Measurements from ENCODE around the gene EIF4E1B. TPM values are rescaled to one million over a fixed set of nuclear protein-coding genes. Genes with fewer than 3 reads are reported as not detected.

Gene EIF4E1B
- total RNA-seq, 4 donors from 2014 or later, result not detected

DNA sequence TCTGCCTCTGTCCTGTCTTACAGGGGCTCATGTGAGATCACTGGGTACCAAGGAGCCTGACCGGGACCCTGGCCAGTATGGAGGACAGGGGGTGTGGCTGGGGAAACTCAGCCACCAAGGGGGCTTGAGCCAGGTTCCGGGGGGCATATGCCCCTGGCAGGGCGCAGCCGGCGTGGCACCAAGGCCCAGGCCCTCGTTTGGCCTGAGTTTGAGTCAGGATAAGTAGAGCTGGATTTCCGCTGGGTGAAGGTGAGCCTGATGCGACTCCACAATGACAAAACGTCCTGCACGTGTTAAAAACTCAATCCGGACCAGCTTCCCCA lies 16.2 kb downstream of the EIF4E1B start:
- TF ChIP-seq EP300 (IDR thresholded peaks at IDR 0.05), result no peak
- Histone ChIP-seq H3K9me3 (no peaks in the 10 kb centered on the region), H3K4me3 (peak overlapping the region; percentile 6 to 87 (median 70)), H3K27ac (peak overlapping the region; percentile 54 to 89 (median 67)), H3K36me3 (no peaks in the 10 kb centered on the region), H3K27me3 (no peaks in the 10 kb centered on the region), H3K4me1 (peaks cover 0 to 45% (median 15%) of the 10 kb centered on the region in 4 donors)
- 31 to 41% methylated on average over 9 to 10 of the region's 11 CpGs for WGBS, 2 donors
- DNase-seq (ENCODE audit: low spot score in 2 of 2), result no peak

DNA sequence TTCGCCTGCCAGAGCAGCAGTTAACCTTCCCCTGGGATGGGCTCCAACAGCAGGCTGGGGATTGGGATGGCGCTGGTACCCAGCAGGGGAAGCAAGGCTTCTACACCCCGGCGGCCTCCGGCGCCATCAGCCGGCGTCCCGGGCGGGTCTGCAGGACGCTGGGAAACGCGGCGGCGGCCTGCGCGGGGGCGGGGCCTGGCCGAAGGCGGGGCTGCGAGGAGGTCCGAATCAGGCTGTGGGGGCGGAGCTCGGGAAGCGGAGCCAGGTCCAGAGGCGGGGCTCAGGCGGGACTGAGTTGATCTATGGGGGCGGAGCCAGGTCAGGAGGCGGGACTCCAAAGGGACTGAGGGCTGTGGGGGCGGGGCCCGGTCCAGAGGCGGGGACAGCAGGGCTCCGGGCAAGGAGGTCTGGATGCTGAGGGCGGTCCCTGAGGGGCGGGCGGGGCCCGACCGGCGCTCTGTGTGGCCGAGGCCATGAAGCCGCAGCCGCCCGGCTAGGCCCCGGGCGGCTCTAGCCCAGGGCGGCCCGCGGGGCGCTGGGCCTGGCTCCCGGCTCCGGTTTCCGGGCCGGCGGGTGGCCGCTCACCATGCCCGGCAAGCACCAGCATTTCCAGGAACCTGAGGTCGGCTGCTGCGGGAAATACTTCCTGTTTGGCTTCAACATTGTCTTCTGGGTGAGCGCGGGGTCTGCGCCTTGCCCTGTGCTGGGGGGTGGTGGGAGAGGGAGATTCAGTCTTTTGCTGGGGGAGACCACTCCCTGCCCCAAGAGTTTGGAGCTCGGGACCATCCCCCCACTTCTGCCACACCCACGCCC lies 16.8 kb downstream of the EIF4E1B start, which contains the start of gene TSPAN17:
TSS of gene TSPAN17 (plus strand) at position 455 of the 813 bp plus-strand sequence. CDS start at position 587, 132 bp downstream.
- H3K36me3 ChIP-seq, result no peaks in the 10 kb centered on the region
- TF ChIP-seq POLR2A (IDR thresholded peaks at IDR 0.05) (peak; percentile 55 to 61), EP300 (IDR thresholded peaks at IDR 0.05) (peak in 1 of 2 donors; percentile 20)
- TF ChIP-seq, protein P1, sequence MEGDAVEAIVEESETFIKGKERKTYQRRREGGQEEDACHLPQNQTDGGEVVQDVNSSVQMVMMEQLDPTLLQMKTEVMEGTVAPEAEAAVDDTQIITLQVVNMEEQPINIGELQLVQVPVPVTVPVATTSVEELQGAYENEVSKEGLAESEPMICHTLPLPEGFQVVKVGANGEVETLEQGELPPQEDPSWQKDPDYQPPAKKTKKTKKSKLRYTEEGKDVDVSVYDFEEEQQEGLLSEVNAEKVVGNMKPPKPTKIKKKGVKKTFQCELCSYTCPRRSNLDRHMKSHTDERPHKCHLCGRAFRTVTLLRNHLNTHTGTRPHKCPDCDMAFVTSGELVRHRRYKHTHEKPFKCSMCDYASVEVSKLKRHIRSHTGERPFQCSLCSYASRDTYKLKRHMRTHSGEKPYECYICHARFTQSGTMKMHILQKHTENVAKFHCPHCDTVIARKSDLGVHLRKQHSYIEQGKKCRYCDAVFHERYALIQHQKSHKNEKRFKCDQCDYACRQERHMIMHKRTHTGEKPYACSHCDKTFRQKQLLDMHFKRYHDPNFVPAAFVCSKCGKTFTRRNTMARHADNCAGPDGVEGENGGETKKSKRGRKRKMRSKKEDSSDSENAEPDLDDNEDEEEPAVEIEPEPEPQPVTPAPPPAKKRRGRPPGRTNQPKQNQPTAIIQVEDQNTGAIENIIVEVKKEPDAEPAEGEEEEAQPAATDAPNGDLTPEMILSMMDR (IDR thresholded peaks at IDR 0.05), result peak in 3 of 5 experiments; percentile 26 to 55 (median 52)
- 0% methylated on average over 7 to 35 of the region's 63 CpGs for WGBS, 2 donors
- H3K4me1 ChIP-seq, result peaks cover 0 to 46% (median 15%) of the 10 kb centered on the region in 4 donors
- H3K4me3 ChIP-seq, result peak within 1 kb of the TSS; percentile 69 to 87 (median 70)
- peak; percentile 100 for DNase-seq (ENCODE audit: low spot score in 2 of 2)
- peak within 1 kb of the TSS; percentile 54 to 89 (median 82) for H3K27ac ChIP-seq
- H3K27me3 ChIP-seq, result no peaks in the 10 kb centered on the region
- no peaks in the 10 kb centered on the region for H3K9me3 ChIP-seq

DNA sequence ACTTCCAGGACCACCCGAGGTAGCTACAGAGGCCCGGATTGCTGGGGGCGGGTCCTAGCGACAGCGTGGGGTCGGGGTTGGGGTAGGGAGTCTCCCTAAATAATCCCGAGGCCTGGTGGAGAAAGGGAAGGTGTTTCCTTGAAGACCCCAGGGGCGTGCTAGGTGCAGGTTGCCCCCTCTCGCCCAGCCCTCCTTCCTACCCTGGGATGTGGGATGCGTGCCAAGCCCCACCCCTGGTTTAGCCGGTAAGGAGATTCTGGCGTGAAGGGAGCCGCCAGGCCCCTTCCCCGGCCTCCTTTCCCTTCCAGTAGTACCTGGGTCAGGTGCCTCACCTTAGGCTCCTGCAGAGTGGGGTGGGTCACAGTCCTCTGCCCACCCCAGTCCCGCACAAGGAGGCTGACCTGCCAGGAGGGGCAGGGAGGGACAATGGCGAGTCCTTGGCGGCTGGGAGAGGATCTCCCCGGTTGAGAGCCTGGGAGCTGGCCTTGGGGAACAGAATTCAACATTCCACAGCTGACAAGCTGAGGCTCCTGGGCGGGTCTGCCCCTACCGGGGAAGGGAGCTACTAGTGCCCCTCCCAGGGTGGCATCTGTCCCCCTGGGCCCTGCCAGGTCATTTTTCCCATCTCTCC lies 17.5 kb downstream of the EIF4E1B start:
- peak overlapping the region; percentile 69 to 87 (median 70) for H3K4me3 ChIP-seq
- peaks cover 0 to 4% (median 0%) of the 10 kb centered on the region in 3 donors for H3K36me3 ChIP-seq
- H3K27ac ChIP-seq, result peak overlapping the region; percentile 16 to 89 (median 82)
- DNase-seq (ENCODE audit: low spot score in 2 of 2), result peak; percentile 26 to 33
- peaks cover 0 to 46% (median 15%) of the 10 kb centered on the region in 4 donors for H3K4me1 ChIP-seq
- TF ChIP-seq, protein P1 (IDR thresholded peaks at IDR 0.05), result no peak
- TF ChIP-seq POLR2A (IDR thresholded peaks at IDR 0.05) (no peak), EP300 (IDR thresholded peaks at IDR 0.05) (peak in 1 of 2 donors; percentile 5)
- 1% methylated on average over 12 to 13 of the region's 20 CpGs for WGBS, 2 donors
- no peaks in the 10 kb centered on the region for H3K27me3 ChIP-seq
- no peaks in the 10 kb centered on the region for H3K9me3 ChIP-seq

DNA sequence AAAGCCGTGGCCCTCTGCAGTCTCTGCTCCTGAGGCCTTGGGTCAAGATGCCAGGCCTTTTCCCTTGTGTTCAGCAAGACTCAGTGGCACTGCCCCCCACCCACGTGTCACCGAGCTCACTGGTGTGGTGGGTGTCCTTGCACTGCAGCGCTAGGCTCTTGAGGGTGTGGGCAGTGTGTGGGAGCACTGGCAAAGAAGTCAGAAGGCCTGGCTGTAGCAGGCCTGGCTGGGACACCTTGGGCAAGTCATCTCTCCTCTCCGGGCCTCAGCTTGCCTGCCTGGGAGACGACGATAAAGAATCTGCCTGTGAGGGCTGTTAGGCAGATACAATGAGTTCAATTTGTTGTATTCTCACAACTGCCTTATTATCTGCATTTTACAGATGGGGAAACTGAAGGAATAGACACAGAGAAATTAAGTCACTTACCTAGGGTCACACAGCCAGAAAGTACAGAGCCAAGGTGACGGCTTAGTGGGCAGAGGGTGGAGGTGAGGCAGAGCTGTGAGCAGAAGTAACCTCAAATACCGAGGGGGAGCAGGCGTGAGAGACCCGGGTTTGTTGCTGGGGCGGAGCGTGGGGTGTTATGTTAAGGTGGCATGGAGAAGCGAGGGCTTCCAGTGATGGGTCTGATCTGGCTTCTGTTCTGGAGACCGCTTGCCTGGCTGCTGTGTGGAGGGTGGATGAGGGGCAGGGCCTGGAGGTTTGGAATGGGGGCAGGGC lies 18.2 kb downstream of the EIF4E1B start:
- H3K4me3 ChIP-seq, result peak overlapping the region; percentile 69 to 87 (median 70)
- no peak for DNase-seq (ENCODE audit: low spot score in 2 of 2)
- H3K9me3 ChIP-seq, result no peaks in the 10 kb centered on the region
- peak in 1 of 2 donors; percentile 3 for TF ChIP-seq EP300 (IDR thresholded peaks at IDR 0.05)
- no peak for TF ChIP-seq POLR2A (IDR thresholded peaks at IDR 0.05)
- peaks cover 0 to 11% (median 0%) of the 10 kb centered on the region in 3 donors for H3K36me3 ChIP-seq
- H3K27ac ChIP-seq, result peak overlapping the region in 3 of 4 donors; percentile 81 to 89 (median 83)
- H3K4me1 ChIP-seq, result peaks cover 0 to 46% (median 15%) of the 10 kb centered on the region in 4 donors
- H3K27me3 ChIP-seq, result no peaks in the 10 kb centered on the region
- WGBS, 2 donors, result 56 to 60% methylated on average over 15 of the region's 15 CpGs

DNA sequence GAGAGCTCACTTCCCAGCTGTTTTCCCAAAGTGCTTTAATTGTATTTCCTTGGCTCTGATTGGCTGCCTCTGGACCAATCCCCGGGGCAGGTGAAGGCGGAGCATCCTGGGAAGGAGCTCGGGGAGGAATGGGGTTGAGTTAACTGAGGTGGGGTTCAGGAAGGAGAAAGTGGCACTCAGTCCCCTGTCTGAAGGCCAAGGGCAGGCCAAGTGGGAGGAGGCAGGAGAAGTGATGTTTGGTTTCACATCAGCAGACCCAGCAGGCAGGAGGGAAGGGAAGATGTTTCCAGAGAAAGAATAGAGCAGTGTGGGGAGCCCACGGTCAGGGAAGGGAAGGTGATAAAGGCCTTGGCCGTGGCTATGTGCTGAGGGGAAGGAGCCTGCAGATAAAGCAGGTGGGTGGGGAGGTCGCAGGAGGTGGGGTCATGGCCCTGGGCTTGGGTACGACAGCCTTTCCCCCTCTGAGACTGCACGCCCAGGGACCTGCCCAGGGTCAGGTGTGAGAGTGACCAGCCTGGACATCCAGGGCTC lies 19.9 kb downstream of the EIF4E1B start:
- WGBS, 2 donors, result 57 to 63% methylated on average over 8 of the region's 8 CpGs
- peaks cover 0 to 29% (median 0%) of the 10 kb centered on the region in 3 donors for H3K36me3 ChIP-seq
- DNase-seq (ENCODE audit: low spot score in 2 of 2), result no peak
- TF ChIP-seq POLR2A (IDR thresholded peaks at IDR 0.05) (no peak), EP300 (IDR thresholded peaks at IDR 0.05) (no peak)
- TF ChIP-seq, protein P1 (IDR thresholded peaks at IDR 0.05), result no peak
- no peaks in the 10 kb centered on the region for H3K27me3 ChIP-seq
- no peaks in the 10 kb centered on the region for H3K9me3 ChIP-seq
- no peak overlapping the region for H3K4me3 ChIP-seq
- H3K27ac ChIP-seq, result no peak overlapping the region
- peaks cover 0 to 46% (median 15%) of the 10 kb centered on the region in 4 donors for H3K4me1 ChIP-seq

Data from tibial nerve (tissue), 4 donors.